Body of pancreas (tissue), 4 donors: Measurements from ENCODE around the gene C3orf33. TPM values are rescaled to one million over a fixed set of nuclear protein-coding genes. Genes with fewer than 3 reads are reported as not detected.
"Not testable (repeated sequence)": the region's sequence is repeated elsewhere in the genome, so short reads cannot be mapped to it uniquely, and the experiment has no call there.

ENCODE experiments used
- ATAC-seq: fragments of 150-250 bp; one replicate; pipeline ENCODE4 v1.9.1; 2016
- DNase-seq, 4 donors: peaks; one replicate each; pipeline ENCODE4 v3.0.0-alpha.2; 2019
- H3K27ac ChIP-seq, 4 donors: fragments of 200-600 bp; sonication (generic); 1 replicate in 3 of 4; 2 replicates in 1 of 4; pipeline versions ENCODE4 v1.5.1 to v1.6.1; 2016 to 2019; ENCODE audit warnings: mild to moderate bottlenecking in 1 of 4, mixed read lengths in 1 of 4, moderate library complexity in 1 of 4
- H3K27me3 ChIP-seq, 2 donors: fragments of 200-600 bp; sonication (generic); one replicate each; pipeline ENCODE4 v1.6.0; 2016; ENCODE audit warnings: mild to moderate bottlenecking in 1 of 2
- H3K36me3 ChIP-seq, 2 donors: fragments of 200-600 bp; sonication (generic); replicated peaks in 1 of 2; 2 replicates each; pipeline ENCODE4 v1.5.1; 2016; ENCODE audit warnings: low read depth in 2 of 2; ENCODE audit not compliant: insufficient read depth in 1 of 2
- H3K4me1 ChIP-seq: fragments of 200-600 bp; sonication (generic); one replicate; pipeline ENCODE4 v1.6.0; 2016
- H3K4me3 ChIP-seq, 2 donors: fragments of 200-600 bp; sonication (generic); 1 replicate in 1 of 2; 2 replicates in 1 of 2; pipeline ENCODE4 v1.5.1; 2016 to 2019
- H3K9me3 ChIP-seq, 3 donors: fragments of 200-600 bp; sonication (generic); 1 replicate in 2 of 3; 2 replicates in 1 of 3; pipeline ENCODE4 v1.5.1; 2016
- POLR2A ChIP-seq, 3 donors: fragments of 450-650 bp; IDR thresholded peaks; one replicate each; pipeline ENCODE4 v1.6.1; 2016; ENCODE audit warnings: antibody characterized with exemption in 3 of 3, mild to moderate bottlenecking in 2 of 3
- WGBS, 2 donors: methylation state at CpG; one replicate each; pipeline ENCODE4 v1.1.5; 2017; 5-methylcytosine and 5-hydroxymethylcytosine counted together
- intact Hi-C: fragments of 100-400 bp; cut with DNase I; formaldehyde crosslinking; loops from one replicate; pipeline ENCODE4 v1.15.1; 2023
- total RNA-seq, 2 donors: library from RNA; depleted of rRNA; stranded (reverse); fragments of >200 nt; gene quantifications; one replicate each; pipeline ENCODE4 v1.1.0, GENCODE V29; 2016
- TF ChIP-seq, protein P1 (sequence below), 7 experiments: fragments of 450-650 bp in 4 of 7; fragments of 200-600 bp in 3 of 7; sonication (generic) in 3 of 7; IDR thresholded peaks; one replicate each; pipeline ENCODE4 v1.5.1; 2016 to 2019; ENCODE audit warnings: antibody characterized with exemption in 7 of 7

The C3orf33 gene, protein sequence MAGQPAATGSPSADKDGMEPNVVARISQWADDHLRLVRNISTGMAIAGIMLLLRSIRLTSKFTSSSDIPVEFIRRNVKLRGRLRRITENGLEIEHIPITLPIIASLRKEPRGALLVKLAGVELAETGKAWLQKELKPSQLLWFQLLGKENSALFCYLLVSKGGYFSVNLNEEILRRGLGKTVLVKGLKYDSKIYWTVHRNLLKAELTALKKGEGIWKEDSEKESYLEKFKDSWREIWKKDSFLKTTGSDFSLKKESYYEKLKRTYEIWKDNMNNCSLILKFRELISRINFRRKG
- total RNA-seq, result 10 to 100 TPM in 1 of 2 donors, 1 to 10 TPM in 1; 4.9 to 14.8 TPM

DNA sequence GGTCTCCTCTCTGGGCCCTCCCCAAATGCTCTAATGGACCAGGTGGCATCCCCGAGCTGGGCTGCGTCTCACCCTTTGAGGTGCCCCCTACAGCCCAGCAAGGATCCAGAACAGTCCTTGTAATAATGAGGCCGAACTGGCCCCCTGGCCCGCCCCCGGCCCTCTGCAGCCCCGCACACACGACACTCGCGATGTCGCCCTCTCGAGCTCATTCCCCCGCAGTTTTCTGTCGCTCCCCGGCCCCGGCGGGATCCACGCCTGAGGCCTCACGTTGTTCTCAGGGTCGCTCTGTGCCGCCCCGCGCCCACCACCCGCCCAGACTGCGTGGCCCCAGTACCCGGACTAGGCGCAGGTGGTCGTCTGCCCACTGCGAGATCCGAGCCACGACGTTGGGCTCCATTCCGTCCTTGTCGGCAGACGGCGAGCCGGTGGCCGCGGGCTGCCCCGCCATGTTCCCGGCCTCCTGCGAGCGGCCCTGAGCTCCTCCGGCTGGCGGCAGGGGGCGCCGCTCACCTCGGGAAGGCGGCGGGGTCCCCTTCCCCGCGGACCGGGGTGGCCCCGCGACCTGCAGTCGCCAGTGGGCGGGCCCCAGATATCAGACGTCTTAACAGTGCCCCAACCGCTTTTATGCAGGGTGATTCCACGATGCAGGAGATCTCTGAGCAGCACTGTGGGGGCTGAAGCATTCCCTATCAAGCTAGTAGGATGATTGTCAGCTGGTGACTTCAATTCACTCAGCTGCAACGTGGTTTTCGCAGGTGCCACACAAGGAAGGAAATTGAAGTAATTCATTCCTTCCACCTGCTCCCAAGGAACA lies at the start of gene C3orf33:
Gene C3orf33 (minus strand): TSS at position 477 of the 817 bp plus-strand sequence. CDS start 26 bp downstream, at position 451.
- 0% methylated on average over 6 to 61 of the region's 61 CpGs for WGBS, 2 donors
- DNase-seq (peak; percentile 75 to 85 (median 77)), ATAC-seq (peak; percentile 94)
- peak; percentile 22 to 61 (median 54) for TF ChIP-seq POLR2A (IDR thresholded peaks at IDR 0.05)
- TF ChIP-seq, protein P1, sequence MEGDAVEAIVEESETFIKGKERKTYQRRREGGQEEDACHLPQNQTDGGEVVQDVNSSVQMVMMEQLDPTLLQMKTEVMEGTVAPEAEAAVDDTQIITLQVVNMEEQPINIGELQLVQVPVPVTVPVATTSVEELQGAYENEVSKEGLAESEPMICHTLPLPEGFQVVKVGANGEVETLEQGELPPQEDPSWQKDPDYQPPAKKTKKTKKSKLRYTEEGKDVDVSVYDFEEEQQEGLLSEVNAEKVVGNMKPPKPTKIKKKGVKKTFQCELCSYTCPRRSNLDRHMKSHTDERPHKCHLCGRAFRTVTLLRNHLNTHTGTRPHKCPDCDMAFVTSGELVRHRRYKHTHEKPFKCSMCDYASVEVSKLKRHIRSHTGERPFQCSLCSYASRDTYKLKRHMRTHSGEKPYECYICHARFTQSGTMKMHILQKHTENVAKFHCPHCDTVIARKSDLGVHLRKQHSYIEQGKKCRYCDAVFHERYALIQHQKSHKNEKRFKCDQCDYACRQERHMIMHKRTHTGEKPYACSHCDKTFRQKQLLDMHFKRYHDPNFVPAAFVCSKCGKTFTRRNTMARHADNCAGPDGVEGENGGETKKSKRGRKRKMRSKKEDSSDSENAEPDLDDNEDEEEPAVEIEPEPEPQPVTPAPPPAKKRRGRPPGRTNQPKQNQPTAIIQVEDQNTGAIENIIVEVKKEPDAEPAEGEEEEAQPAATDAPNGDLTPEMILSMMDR (IDR thresholded peaks at IDR 0.05), result peak; percentile 73 to 96 (median 88)
- Histone ChIP-seq H3K27me3 (no peaks in the 10 kb centered on the region), H3K36me3 (peaks cover 0 to 5% of the 10 kb centered on the region in 2 donors), H3K9me3 (no peaks in the 10 kb centered on the region), H3K4me1 (peaks cover 14% of the 10 kb centered on the region), H3K27ac (peak within 1 kb of the TSS; percentile 73 to 83 (median 78)), H3K4me3 (peak within 1 kb of the TSS; percentile 25 to 65)
- intact Hi-C loops, result no loop called here

DNA sequence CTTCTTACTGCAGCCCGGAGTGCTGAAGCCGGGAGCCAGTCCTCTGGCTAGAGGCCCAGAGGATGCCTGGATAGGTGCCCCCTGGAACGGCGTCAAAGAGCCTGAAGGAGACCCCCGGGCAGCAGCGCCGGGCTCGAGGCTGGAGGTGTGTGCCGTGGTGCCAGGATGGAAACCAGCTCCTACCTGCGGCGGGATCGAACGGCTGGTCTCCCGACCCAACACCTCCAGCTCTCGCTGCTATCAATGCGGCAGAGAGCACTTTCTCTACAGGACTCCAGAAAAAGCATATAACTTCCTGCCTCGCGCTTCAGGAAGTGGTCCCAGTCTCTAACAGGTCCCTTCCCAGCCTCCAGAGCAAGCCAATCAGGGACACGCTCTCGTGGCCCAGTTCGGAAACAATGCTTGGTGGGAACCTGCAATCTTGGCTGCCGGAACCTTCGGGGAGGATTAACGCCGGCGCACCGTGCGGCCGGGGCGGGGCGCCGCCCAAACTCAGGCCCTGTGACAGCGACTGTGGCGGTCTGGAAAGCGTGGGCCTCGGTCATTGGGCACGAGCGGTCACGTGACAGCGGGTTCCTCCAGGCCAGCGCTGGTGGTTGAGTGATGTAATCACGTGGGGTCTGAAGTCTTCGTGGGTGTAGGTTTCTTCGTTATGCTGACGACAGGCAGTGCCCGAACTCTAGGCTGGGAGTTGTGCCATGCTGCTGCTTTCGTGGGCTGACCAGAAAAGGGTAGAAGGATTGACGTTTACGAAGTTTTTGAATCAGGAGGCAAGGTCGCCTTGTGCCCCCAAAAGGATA lies 48.3 kb upstream of the C3orf33 start, which contains the start of gene SLC33A1:
Gene SLC33A1 (minus strand): TSS at position 287 of the 800 bp plus-strand sequence. CDS start 430 bp downstream, outside the sequence.
- peaks cover 27% of the 10 kb centered on the region for H3K4me1 ChIP-seq
- DNase-seq (peak; percentile 99 to 100 (median 100)), ATAC-seq (peak; percentile 97)
- H3K4me3 ChIP-seq, result peak within 1 kb of the TSS; percentile 64 to 93
- no peaks in the 10 kb centered on the region for H3K27me3 ChIP-seq
- H3K36me3 ChIP-seq, result no peaks in the 10 kb centered on the region
- peak; percentile 91 to 98 (median 98) for TF ChIP-seq POLR2A (IDR thresholded peaks at IDR 0.05)
- TF ChIP-seq, protein P1 (IDR thresholded peaks at IDR 0.05), result peak in 2 of 7 experiments; percentile 1 to 23
- intact Hi-C loops, result no loop called here
- H3K27ac ChIP-seq, result peak within 1 kb of the TSS; percentile 77 to 97 (median 92)
- no peaks in the 10 kb centered on the region for H3K9me3 ChIP-seq
- WGBS, 2 donors, result 0 to 1% methylated on average over 7 to 50 of the region's 50 CpGs

DNA sequence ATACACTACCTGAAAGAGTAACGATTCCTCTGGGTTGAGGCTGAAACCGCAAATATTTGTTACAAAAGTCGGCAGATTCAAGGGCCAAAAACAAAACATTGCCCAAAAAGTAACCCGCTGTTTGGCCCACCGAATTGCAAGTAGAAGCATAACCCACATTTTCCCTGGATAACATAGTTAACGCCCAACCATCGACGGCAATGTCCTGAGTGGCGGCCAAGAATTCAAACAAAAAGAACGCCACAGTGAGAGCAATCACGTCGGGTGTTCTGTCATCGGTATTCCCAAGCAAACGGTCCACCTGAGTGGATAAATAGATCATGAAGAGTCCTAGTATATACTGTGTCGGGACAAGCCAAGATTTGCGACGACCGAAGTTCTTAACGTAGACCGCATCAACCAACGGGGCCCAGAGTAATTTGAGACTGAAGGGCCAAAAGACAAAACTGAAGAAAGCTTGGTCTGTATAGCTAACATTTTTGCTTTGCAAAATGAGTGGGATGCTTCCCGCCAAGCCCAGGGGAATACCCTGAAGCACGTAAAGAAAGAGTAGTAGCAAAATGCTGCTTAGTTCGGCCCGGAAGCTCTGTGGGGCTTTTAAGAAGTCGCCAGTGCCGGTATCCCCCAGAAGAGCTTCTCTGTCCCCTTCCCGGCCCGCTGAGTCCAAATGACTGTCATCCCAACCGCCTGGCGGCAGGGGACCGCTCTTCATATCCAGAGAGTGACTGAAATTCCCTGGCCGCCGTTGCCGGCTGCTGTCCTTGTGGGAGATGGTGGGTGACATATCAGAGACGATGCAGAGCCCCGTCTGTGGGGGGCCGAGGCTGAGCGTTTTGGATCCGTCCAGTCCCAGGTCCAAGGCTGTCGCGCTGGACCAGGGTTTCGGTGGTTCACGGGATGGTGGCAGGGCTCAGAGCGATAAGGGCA lies 47.4 kb upstream of the C3orf33 start:
- intact Hi-C loops, result no loop called here
- no peak for TF ChIP-seq POLR2A (IDR thresholded peaks at IDR 0.05)
- TF ChIP-seq, protein P1 (IDR thresholded peaks at IDR 0.05), result peak in 3 of 7 experiments; percentile 17 to 33 (median 22)
- Histone ChIP-seq H3K9me3 (no peaks in the 10 kb centered on the region), H3K36me3 (no peaks in the 10 kb centered on the region), H3K27ac (peak overlapping the region; percentile 74 to 97 (median 85)), H3K4me3 (peak overlapping the region; percentile 64 to 93), H3K27me3 (no peaks in the 10 kb centered on the region), H3K4me1 (peaks cover 33% of the 10 kb centered on the region)
- DNase-seq (peak in 1 of 4 donors; percentile 33), ATAC-seq (peak; percentile 0)
- WGBS, 2 donors, result 1% methylated on average over 28 to 45 of the region's 45 CpGs

DNA sequence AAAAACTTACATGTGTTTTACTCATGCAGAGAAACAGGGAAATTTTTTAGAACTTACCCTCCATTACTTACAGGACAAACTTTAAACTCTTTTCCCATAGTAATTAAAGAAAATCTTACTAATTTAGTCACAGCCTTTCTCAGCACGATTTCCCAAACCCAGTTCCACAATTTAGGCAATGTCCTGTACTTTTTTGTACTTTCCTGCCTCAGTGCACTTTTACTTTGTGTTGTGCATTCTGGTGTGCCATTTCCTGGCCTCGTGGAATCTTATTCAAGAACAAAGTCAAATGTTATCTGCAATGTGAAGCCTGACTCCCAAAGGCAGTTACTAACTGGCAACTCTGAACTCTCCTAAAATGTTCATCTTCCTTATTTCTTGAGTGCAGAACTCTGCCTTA lies 46.3 kb upstream of the C3orf33 start:
- no peaks in the 10 kb centered on the region for H3K36me3 ChIP-seq
- peak overlapping the region; percentile 13 to 93 for H3K4me3 ChIP-seq
- 10 to 19% methylated on average over 2 of the region's 2 CpGs for WGBS, 2 donors
- intact Hi-C loops, result no loop called here
- H3K27ac ChIP-seq, result peak overlapping the region in 3 of 4 donors; percentile 2 to 94 (median 42)
- peaks cover 41% of the 10 kb centered on the region for H3K4me1 ChIP-seq
- no peaks in the 10 kb centered on the region for H3K27me3 ChIP-seq
- ATAC-seq (no peak), DNase-seq (no peak)
- no peaks in the 10 kb centered on the region for H3K9me3 ChIP-seq
- TF ChIP-seq POLR2A (IDR thresholded peaks at IDR 0.05), result no peak
- TF ChIP-seq, protein P1 (IDR thresholded peaks at IDR 0.05), result no peak

DNA sequence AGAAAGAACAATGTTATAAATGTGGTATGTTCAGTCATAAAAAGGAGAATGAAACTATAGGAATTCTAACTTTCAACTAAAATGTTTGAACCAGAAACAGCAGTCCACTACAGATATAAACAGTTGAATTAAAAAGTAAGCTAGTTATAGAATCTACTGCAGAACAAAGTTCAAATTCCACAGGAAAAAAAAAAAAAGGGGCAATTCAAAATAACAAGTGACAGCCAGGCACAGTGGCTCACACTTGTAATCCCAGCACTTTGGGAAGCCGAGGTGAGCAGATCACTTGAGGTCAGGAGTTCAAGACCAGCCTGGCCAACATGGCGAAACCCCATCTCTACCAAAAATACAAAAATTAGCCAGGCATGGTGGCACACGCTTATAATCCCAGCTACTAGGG lies 43.3 kb upstream of the C3orf33 start:
- WGBS, 2 donors, result 43 to 50% methylated on average over 3 of the region's 3 CpGs
- H3K4me1 ChIP-seq, result peaks cover 55% of the 10 kb centered on the region
- ATAC-seq, H3K36me3 ChIP-seq, H3K4me3 ChIP-seq, intact Hi-C loops, H3K9me3 ChIP-seq, H3K27me3 ChIP-seq, DNase-seq: not testable (repeated sequence)
- peak overlapping the region in 1 of 4 donors; percentile 42 for H3K27ac ChIP-seq
